NCI-H146 treated with DMSO at 0.1 percent for 48 hours (cell line): ENCODE measurements around the gene MLC1.

Experiments
- DNase-seq: peaks from one replicate; lab custom pipeline; 2025; ENCODE audit not compliant: unreplicated experiment; lab: John Stamatoyannopoulos, UW

Gene MLC1

GRCh38 chr22:50078246-50078645, 7.0 kb downstream of the MLC1 start:
- DNase-seq: no peak

- DNase-seq: no peak
Measured at GRCh38 chr22:50076646-50077535, 8.3 kb downstream of the MLC1 start.

GRCh38 chr22:50074551-50075530, 10.4 kb downstream of the MLC1 start:
- DNase-seq: peak; percentile 21

- no peak for DNase-seq
Measured at GRCh38 chr22:50074056-50074455, 11.2 kb downstream of the MLC1 start.

GRCh38 chr22:50072714-50073538, 12.3 kb downstream of the MLC1 start:
- DNase-seq: no peak

- no peak for DNase-seq
Measured at GRCh38 chr22:50072167-50072555, 13.1 kb downstream of the MLC1 start.

- DNase-seq: no peak
Measured at GRCh38 chr22:50071432-50072166, 13.6 kb downstream of the MLC1 start.

GRCh38 chr22:50070366-50070765, 14.9 kb downstream of the MLC1 start:
- DNase-seq: no peak

- no peak for DNase-seq
Measured at GRCh38 chr22:50068096-50068495, 17.1 kb downstream of the MLC1 start.

- no peak for DNase-seq
Measured at GRCh38 chr22:50067244-50067643, 18.0 kb downstream of the MLC1 start.

- no peak for DNase-seq
Measured at GRCh38 chr22:50064453-50064852, 20.8 kb downstream of the MLC1 start.

- no peak for DNase-seq
Measured at GRCh38 chr22:50063589-50064393, 21.4 kb downstream of the MLC1 start.

GRCh38 chr22:50062509-50063135, 22.6 kb downstream of the MLC1 start:
- DNase-seq: no peak

- no peak for DNase-seq
Measured at GRCh38 chr22:50061824-50062355, 23.3 kb downstream of the MLC1 start.

- no peak for DNase-seq
Measured at GRCh38 chr22:50061141-50061823, 23.9 kb downstream of the MLC1 start.

- DNase-seq: no peak
Measured at GRCh38 chr22:50060441-50061140, 24.6 kb downstream of the MLC1 start.

GRCh38 chr22:50059881-50060262, 25.4 kb downstream of the MLC1 start:
- no peak for DNase-seq
